ENCODE measurements around the gene KDM2A.

The KDM2A gene

DNA sequence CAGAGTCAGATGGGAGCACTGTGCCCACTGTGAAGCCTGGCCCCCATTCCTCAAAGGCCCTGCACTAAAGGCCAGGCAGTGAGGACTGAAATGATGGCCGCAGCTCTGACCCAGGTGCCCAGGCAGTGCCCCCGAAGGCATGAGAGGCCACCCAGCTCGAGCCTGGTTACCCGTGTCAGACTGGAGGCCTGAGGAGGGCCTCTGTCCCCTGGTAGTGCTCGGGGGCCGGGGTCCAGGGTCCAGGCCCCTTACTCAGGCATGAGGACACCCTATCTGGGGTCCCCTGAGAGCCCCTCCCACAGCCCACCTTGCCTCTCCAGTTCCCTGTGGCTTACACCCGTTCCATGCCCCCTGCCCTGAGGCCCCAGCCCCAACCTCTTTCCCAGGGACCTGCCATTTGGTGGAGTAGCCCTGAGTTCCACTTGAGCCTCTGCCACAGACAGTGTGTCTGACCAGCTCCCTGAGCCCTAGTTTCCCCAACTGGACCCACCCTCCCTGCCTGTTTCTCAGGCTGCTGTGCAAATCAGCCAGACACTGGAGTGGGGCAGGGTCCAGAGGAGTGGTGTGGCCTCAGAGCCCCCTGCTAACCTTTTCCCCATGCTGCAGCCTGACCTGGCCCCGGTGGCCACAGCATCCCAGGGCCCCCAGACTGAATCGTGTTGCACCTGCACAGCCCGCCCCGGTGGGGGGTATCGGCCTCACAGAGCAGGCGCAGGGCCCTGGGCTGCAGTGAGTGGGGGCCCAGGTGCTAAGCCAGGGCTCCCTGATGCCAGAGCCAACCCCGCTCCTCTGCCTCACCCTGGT, 159.3 kb downstream of the KDM2A start:
- H3K4me3 ChIP-seq (ENCODE audit: low read depth, low read length), result no peak overlapping the region
- TF ChIP-seq, protein P1, sequence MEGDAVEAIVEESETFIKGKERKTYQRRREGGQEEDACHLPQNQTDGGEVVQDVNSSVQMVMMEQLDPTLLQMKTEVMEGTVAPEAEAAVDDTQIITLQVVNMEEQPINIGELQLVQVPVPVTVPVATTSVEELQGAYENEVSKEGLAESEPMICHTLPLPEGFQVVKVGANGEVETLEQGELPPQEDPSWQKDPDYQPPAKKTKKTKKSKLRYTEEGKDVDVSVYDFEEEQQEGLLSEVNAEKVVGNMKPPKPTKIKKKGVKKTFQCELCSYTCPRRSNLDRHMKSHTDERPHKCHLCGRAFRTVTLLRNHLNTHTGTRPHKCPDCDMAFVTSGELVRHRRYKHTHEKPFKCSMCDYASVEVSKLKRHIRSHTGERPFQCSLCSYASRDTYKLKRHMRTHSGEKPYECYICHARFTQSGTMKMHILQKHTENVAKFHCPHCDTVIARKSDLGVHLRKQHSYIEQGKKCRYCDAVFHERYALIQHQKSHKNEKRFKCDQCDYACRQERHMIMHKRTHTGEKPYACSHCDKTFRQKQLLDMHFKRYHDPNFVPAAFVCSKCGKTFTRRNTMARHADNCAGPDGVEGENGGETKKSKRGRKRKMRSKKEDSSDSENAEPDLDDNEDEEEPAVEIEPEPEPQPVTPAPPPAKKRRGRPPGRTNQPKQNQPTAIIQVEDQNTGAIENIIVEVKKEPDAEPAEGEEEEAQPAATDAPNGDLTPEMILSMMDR (IDR thresholded peaks at IDR 0.05; ENCODE audit: low read depth, low read length, missing control alignments), result no peak
- no peak overlapping the region for H3K27ac ChIP-seq
- H3K27me3 ChIP-seq (replicated peaks), result no peaks in the 10 kb centered on the region
- peaks cover 41% of the 10 kb centered on the region for H3K36me3 ChIP-seq (replicated peaks)
- no peak for DNase-seq
- in situ Hi-C loops (cut with HindIII; ENCODE audit: low pct_ligation_motif_present, low sequenced_read_pairs), result no loop called here

DNA sequence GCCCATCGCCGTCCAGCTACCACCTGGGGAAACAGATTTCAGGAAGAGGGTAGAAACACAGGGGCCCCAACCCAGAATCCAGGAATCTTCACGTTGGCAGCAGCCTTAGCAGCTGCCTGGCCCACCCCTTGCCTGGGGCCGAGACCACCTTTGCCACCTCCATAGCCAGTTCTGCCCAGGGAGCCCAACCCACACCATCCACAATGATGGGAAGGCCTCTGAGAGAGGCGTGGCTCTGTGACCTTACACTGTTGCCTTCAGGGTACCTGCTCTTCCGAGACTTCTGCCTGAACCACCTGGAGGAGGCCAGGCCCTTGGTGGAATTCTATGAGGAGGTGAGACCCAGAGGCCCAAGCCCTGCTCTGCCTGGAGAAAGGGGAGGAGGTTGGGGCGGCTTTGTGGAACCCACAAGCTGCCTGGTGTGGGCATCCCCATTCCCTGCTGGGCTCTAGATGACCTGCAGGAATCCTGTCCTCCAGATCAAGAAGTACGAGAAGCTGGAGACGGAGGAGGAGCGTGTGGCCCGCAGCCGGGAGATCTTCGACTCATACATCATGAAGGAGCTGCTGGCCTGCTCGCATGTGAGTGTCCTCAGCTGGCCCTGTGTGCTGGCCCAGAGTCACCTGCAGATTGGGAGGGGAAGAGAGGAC, 160.0 kb downstream of the KDM2A start:
- Histone ChIP-seq H3K4me3 (ENCODE audit: low read depth, low read length) (no peak overlapping the region), H3K27me3 (replicated peaks) (no peaks in the 10 kb centered on the region)
- in situ Hi-C loops (cut with HindIII; ENCODE audit: low pct_ligation_motif_present, low sequenced_read_pairs), result no loop called here

DNA sequence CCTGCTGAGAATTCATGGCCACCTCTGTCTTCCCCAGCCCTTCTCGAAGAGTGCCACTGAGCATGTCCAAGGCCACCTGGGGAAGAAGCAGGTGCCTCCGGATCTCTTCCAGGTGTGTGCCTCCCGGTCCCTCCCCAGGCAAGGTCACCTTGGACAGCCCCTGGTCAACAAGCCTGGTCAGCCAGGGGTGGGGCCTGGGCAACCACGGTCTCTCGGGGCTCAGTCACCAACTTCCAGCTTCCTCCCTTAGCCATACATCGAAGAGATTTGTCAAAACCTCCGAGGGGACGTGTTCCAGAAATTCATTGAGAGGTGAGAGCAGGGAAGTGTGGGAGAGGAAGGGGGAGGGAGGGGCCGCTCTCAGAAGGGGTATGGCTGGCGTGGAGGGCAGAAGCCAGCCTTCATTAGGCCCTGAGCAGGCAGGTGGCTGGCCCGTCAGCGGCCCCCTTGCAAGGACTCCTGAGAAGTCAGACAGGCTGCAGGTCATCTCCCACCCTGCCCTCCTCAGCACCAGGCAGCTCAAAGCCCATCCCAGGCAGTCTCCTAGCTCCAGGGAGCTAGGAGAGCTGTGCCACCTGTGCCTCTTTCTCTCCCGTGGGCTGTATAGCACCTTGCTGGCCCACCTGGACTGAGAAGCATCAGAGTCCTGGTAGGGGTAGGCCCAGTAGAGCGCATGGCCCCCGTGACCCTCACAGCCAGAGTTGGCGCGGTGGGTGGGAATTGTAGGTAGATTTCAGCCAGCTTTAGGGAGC, 160.7 kb downstream of the KDM2A start:
- Histone ChIP-seq H3K36me3 (replicated peaks) (peaks cover 54% of the 10 kb centered on the region), H3K27me3 (replicated peaks) (no peaks in the 10 kb centered on the region), H3K27ac (no peak overlapping the region), H3K4me3 (ENCODE audit: low read depth, low read length) (no peak overlapping the region)
- in situ Hi-C loops (cut with HindIII; ENCODE audit: low pct_ligation_motif_present, low sequenced_read_pairs), result no loop called here
- no peak for DNase-seq
- TF ChIP-seq, protein P1 (IDR thresholded peaks at IDR 0.05; ENCODE audit: low read depth, low read length, missing control alignments), result no peak

More for the DNA sequence above, 160.0 kb downstream of the KDM2A start:
- Histone ChIP-seq H3K36me3 (replicated peaks) (peaks cover 48% of the 10 kb centered on the region), H3K27ac (no peak overlapping the region)
- DNase-seq, result no peak
- TF ChIP-seq, protein P1 (IDR thresholded peaks at IDR 0.05; ENCODE audit: low read depth, low read length, missing control alignments), result no peak

DNA sequence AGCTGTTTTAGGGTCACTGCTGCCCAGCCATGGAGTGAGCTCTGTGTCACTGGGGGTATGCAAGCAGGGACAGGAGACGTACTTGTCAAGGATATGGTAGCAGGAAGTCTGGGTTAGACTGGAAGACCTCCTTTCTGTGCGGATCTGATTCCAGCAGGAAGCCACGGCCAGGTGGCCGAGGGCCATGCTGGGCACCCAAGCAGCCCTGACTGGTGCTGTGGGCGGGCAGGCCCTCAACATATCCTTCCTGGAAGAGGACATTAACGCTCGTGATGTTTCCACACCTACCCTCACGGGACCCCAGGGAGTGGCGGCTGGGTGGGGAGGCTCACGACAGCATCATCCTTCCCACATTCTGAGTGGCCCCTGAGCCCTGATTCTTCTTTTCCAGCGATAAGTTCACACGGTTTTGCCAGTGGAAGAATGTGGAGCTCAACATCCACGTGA, 161.3 kb downstream of the KDM2A start:
- in situ Hi-C loops (cut with HindIII; ENCODE audit: low pct_ligation_motif_present, low sequenced_read_pairs), result no loop called here
- no peaks in the 10 kb centered on the region for H3K27me3 ChIP-seq (replicated peaks)
- no peak overlapping the region for H3K4me3 ChIP-seq (ENCODE audit: low read depth, low read length)
- peaks cover 59% of the 10 kb centered on the region for H3K36me3 ChIP-seq (replicated peaks)
- no peak overlapping the region for H3K27ac ChIP-seq
- TF ChIP-seq, protein P1 (IDR thresholded peaks at IDR 0.05; ENCODE audit: low read depth, low read length, missing control alignments), result no peak
- no peak for DNase-seq

DNA sequence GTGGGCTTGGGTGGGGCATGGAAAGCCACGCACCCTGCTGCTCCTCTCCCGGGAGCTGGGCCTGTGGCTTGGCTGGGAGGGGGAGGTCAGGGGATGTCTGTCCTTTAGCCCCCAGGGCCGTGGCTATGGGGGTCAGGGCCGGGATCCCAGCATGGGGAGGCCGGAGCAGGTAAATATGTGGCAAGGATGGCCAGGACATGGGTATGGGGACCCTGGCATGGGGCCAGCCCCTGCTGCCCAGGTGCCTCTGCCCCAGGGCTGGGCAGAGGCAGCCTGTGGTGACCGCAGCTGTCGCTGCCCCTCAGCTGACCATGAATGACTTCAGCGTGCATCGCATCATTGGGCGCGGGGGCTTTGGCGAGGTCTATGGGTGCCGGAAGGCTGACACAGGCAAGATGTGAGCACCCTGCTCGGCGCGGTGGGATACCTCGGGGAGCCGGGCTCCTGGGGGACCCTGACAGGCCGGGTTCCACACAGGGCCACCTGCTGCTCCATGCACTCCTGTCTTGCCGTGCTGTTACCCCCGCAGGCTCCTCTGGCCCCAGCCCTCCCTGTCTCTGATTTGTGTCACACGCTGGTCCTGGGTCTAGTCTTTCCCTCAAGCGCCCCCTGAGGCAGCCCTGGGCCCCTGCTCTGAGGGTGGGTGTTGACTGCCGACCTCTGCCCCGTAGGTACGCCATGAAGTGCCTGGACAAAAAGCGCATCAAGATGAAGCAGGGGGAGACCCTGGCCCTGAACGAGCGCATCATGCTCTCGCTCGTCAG, 161.9 kb downstream of the KDM2A start:
- H3K4me3 ChIP-seq (ENCODE audit: low read depth, low read length), result no peak overlapping the region
- no peaks in the 10 kb centered on the region for H3K27me3 ChIP-seq (replicated peaks)
- TF ChIP-seq, protein P1 (IDR thresholded peaks at IDR 0.05; ENCODE audit: low read depth, low read length, missing control alignments), result no peak
- in situ Hi-C loops (cut with HindIII; ENCODE audit: low pct_ligation_motif_present, low sequenced_read_pairs), result no loop called here
- no peak for DNase-seq
- peaks cover 64% of the 10 kb centered on the region for H3K36me3 ChIP-seq (replicated peaks)
- no peak overlapping the region for H3K27ac ChIP-seq
